ENCODE measurements around the gene TRMT6.

GRCh38 chr20:5935384-5935783 is 14.9 kb downstream of the TRMT6 start:
- TF ChIP-seq POLR2A (IDR thresholded peaks at IDR 0.05; ENCODE audit: low read depth, low read length): no peak
- TF ChIP-seq TAF1 (IDR thresholded peaks at IDR 0.05; ENCODE audit: borderline replicate concordance, low read depth, low read length): no peak

All from GM12892 (cell line).